ENCODE measurements around the gene MARCHF11.

Gene MARCHF11

GRCh38 chr5:16051246-16051755 lies 128.3 kb downstream of the MARCHF11 start:
- DNase-seq (ENCODE audit: low read depth): no peak

DNA sequence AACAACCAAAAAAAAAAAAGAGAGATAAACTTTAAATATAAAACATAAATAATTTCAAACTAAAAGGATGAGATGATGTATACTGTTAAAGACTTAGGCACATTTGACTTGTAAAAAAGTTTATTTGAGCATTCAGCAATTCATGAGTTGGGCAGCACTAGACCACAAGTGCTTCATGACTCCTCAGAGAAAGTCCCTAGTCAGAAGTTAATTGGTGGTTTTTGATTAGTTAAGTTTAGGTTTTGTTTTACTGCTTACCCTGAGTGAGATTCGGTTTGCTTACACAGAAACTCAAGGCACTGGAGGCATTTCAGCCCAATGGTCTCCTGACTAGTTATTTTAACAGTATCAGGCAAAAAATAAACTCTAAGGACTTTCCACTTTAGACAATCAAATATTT lies 129.2 kb downstream of the MARCHF11 start:
- no peak for DNase-seq (ENCODE audit: low read depth)

DNA sequence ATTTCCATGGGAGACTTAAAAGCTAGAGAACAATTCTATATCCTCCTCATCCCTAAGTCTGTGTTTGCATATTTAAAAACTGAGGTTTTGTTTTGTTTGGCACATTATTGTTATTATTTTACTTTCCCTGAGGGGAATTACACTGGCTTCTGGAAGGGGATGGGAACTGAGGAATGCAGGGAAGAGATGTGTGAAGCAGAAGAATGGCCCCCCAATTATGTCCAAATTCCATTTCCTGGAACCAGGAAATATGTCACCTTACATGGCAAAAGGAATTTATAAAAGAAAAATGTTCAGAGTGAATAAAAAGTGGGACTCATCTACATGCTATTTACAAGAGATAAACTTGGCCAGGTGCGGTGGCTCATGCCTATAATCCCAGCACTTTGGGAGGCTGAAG lies 129.8 kb downstream of the MARCHF11 start:
- DNase-seq (ENCODE audit: low read depth): no peak

DNA sequence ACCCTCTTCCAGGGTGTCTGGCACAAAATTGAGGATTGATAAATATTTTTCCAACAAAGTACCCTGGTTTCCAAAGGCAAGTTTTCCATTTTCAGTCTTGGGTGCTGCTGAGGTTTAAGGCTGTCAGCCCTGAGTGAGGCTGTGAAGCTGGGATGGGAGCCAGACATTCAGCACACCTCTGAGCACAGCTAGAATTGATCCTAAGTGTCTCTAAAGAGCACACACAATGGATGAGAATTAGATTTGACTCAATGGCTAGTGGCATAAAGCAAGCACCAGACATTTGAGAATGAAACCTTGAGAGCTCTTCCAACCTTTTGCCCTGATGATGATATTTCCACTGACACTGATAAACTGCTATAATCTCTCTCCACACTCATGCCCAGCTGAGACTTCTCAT lies 131.5 kb downstream of the MARCHF11 start:
- no peak for DNase-seq (ENCODE audit: low read depth)

- no peak for DNase-seq (ENCODE audit: low read depth)
Measured at GRCh38 chr5:16043349-16043965, 136.1 kb downstream of the MARCHF11 start.

- DNase-seq (ENCODE audit: low read depth): no peak
Measured at GRCh38 chr5:16037121-16037845, 142.3 kb downstream of the MARCHF11 start.

DNA sequence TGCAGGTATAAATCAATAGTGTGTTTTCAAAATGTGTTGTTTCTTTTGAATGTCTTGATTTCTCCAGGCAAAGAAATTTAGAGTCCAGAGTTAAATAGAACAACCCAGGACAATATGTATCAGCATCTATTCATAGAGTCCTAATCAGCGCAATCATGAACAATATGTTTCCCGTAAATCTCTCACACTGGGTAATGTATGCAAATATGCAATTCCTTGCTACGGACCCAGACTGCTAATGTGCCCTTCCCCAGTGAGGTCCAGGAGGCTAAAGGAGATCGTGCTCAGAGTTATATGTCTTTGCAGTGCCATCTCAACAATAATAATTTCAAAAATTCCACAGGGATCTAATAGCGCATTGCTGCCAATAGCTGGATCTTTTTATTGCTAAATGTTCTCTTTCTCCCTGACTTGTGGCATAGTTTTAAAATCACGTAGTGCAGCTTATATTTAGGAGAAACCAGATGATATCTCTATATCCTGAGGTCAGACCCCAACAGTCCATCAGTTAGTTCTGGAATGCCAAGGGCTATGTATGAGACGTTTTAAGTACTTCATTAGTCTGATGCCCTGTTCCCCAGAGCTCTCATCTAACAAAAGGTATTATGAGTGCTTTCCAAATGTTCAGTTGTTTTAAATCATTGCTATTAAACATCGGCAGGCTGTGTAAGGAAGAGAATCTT lies 145.1 kb downstream of the MARCHF11 start:
- DNase-seq (ENCODE audit: low read depth): no peak

GRCh38 chr5:16033187-16033925 lies 146.2 kb downstream of the MARCHF11 start:
- no peak for DNase-seq (ENCODE audit: low read depth)

DNA sequence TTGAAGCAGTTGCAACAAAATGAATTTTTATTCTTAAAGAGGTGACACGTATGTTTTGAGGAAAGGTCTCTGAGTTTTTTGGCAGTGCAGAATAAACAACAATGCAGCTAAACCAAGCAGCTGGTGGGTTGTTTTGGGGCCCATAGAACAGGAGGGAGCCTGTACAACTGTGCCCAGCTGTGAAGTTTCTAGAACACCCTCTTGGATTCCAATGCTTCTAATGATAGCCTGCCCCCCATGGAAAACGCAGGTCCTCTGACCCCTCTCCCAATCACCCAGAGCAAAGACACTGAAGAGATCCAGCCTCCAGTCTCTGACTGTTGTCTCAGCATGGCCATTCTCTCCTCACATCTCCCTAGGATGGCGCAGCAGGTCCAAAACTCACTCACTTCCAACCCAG lies 150.9 kb downstream of the MARCHF11 start:
- DNase-seq (ENCODE audit: low read depth): no peak

DNA sequence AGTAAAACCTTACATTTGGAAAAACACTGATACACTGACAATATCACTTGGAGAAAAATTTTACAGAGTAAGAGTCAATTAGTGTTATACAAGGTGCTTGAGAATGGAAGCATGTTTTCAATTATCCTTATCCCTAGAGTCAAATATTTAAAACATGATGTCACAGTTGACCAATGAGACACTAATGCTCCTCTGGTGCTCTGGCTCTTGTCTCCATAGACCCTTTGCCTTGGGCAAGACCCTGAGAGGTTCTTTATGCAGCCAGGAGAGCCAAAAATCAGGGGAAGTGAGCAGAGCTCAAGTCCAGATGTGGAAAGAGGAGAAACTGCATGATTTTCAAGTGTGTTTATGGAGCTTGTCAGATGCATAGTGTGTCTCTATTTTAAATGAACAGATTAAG lies 153.9 kb downstream of the MARCHF11 start:
- no peak for DNase-seq (ENCODE audit: low read depth)

GRCh38 chr5:16018970-16019369 lies 160.6 kb downstream of the MARCHF11 start:
- DNase-seq (ENCODE audit: low read depth): no peak

DNA sequence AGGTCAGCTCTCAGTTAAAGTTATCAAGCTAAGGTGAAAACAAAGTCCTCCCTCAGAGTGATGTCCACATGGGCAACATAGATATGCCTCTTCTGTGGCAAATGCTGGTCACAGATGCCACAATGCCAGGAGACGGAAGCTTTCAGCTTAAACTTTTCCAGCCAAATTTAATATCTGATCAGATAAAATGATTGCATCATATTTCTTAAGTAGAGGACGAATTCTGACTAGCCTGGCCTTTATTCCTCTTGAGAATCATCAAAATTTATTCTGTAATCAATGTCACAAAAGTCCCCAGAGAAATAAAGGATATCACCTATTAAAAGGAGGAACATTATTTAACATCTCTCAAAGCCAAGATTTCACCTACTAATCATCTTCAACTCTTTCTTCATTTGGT lies 161.9 kb downstream of the MARCHF11 start:
- no peak for DNase-seq (ENCODE audit: low read depth)

Measured in fibroblast of gingiva (primary cell).